Esophagus muscularis mucosa (tissue), 4 donors: ENCODE measurements around the gene TSC1.

Experiments used
- EP300 ChIP-seq: sonication (generic); formaldehyde crosslinking; IDR thresholded peaks from one replicate; pipeline ENCODE4 v1.6.1; 2017; ENCODE audit warnings: antibody characterized with exemption
- POLR2A ChIP-seq: fragments of 450-650 bp; IDR thresholded peaks from one replicate; pipeline ENCODE4 v1.6.1; 2017; ENCODE audit warnings: antibody characterized with exemption, moderate library complexity, mild to moderate bottlenecking, low read depth
- POLR2AphosphoS5 ChIP-seq, 2 donors: sonication (generic); formaldehyde crosslinking; IDR thresholded peaks; one replicate each; pipeline ENCODE4 v1.6.1; 2017; ENCODE audit warnings: antibody characterized with exemption in 2 of 2
- TF ChIP-seq, protein P1 (sequence below), 3 experiments: fragments of 200-600 bp in 2 of 3; fragments of 450-650 bp in 1 of 3; sonication (generic) in 2 of 3; IDR thresholded peaks; one replicate each; pipeline ENCODE4 v1.5.1; 2017 to 2019; ENCODE audit warnings: antibody characterized with exemption in 3 of 3, mild to moderate bottlenecking in 2 of 3, moderate library complexity in 1 of 3

DNA sequence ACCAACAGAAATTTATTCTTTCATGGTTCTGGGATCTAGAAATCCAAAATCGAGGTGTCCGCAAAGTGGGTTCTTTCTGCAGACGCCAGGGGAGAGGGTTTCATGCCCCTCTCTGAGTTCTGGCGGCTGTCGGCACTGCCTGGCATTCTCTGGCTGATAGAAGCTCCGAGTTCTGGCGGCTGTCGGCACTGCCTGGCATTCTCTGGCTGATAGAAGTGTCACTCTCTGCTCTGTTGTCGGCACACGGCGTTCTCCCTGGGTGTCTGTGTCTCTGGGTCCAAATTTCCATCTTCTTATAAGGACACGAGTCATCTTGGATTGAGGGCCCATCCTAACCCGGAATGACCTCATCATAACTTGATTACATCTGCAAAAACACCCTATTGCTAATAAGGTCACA lies 41.7 kb upstream of the TSC1 start:
- TF ChIP-seq, protein P1, sequence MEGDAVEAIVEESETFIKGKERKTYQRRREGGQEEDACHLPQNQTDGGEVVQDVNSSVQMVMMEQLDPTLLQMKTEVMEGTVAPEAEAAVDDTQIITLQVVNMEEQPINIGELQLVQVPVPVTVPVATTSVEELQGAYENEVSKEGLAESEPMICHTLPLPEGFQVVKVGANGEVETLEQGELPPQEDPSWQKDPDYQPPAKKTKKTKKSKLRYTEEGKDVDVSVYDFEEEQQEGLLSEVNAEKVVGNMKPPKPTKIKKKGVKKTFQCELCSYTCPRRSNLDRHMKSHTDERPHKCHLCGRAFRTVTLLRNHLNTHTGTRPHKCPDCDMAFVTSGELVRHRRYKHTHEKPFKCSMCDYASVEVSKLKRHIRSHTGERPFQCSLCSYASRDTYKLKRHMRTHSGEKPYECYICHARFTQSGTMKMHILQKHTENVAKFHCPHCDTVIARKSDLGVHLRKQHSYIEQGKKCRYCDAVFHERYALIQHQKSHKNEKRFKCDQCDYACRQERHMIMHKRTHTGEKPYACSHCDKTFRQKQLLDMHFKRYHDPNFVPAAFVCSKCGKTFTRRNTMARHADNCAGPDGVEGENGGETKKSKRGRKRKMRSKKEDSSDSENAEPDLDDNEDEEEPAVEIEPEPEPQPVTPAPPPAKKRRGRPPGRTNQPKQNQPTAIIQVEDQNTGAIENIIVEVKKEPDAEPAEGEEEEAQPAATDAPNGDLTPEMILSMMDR (IDR thresholded peaks at IDR 0.05): no peak
- TF ChIP-seq POLR2AphosphoS5 (IDR thresholded peaks at IDR 0.05): no peak
- no peak for TF ChIP-seq POLR2A
- no peak for TF ChIP-seq EP300
